K562 (cell line): Measurements from ENCODE around the gene PLAAT4. TPM values are rescaled to one million over a fixed set of nuclear protein-coding genes. Genes with fewer than 3 reads are reported as not detected.
A peak's percentile ranks its signal among the peaks of the same experiment; 100 is the strongest.

Source experiments
- ATF1 ChIP-seq, 2 experiments: fragments of 450-650 bp in 1 of 2; IDR thresholded peaks; 2 replicates each; pipeline ENCODE4 v1.6.1; 2016; ENCODE audit warnings: missing compliant biosample characterization in 1 of 2, missing genetic modification characterization in 1 of 2
- BCL6 ChIP-seq: fragments of 250-450 bp; sonication (Bioruptor Pico); IDR thresholded peaks from 2 replicates; pipeline ENCODE4 v1.4.0; 2020
- BDP1 ChIP-seq: IDR thresholded peaks from 3 replicates; pipeline ENCODE4 v1.6.1; 2011; ENCODE audit not compliant: insufficient read length, insufficient read depth
- GABPA ChIP-seq: fragments of 200-800 bp; sonication (Bioruptor generic); conservative IDR thresholded peaks from 2 replicates; pipeline ENCODE4 v1.6.1; 2016; ENCODE audit warnings: low read depth, missing genetic modification characterization, missing compliant biosample characterization
- GTF2F1 ChIP-seq: IDR thresholded peaks from 2 replicates; pipeline ENCODE4 v1.6.1; 2011; ENCODE audit warnings: low read depth, low read length, improper control_type of control experiment
- HNRNPL ChIP-seq: fragments of 200-400 bp; formaldehyde crosslinking; IDR thresholded peaks from 2 replicates; pipeline ENCODE4 v1.6.1; 2017; ENCODE audit warnings: low read depth, mild to moderate bottlenecking, low read length
- IRF2 ChIP-seq: sonication (generic); formaldehyde crosslinking; IDR thresholded peaks from 2 replicates; pipeline ENCODE4 v1.8.1; 2022; ENCODE audit warnings: mild to moderate bottlenecking, missing genetic modification reagents
- PATZ1 ChIP-seq: fragments of 250-450 bp; sonication (Bioruptor Pico); IDR thresholded peaks from 2 replicates; pipeline ENCODE4 v1.5.0; 2020; ENCODE audit warnings: mild to moderate bottlenecking, borderline replicate concordance
- PHF20 ChIP-seq: fragments of 450-650 bp; IDR thresholded peaks from 2 replicates; pipeline ENCODE4 v1.6.1; 2018; ENCODE audit not compliant: partially characterized antibody
- SOX6 ChIP-seq: fragments of 450-650 bp; IDR thresholded peaks from 2 replicates; pipeline ENCODE4 v1.6.1; 2014; ENCODE audit warnings: mild to moderate bottlenecking
- TAF1 ChIP-seq: IDR thresholded peaks from 2 replicates; pipeline ENCODE4 v1.6.1; 2011; ENCODE audit warnings: mild to moderate bottlenecking, low read length, moderate library complexity; ENCODE audit not compliant: insufficient read depth, control insufficient read depth, severe bottlenecking; ENCODE audit errors: extremely low read depth
- ZFP36 ChIP-seq: fragments of 150-350 bp; IDR thresholded peaks from 2 replicates; pipeline ENCODE4 v1.6.1; 2018; ENCODE audit warnings: low read length, low read depth; ENCODE audit not compliant: partially characterized antibody
- ZNF23 ChIP-seq: fragments of 250-450 bp; sonication (Bioruptor Pico); IDR thresholded peaks from 2 replicates; pipeline ENCODE4 v1.4.0; 2020; ENCODE audit warnings: mild to moderate bottlenecking
- ZNF551 ChIP-seq: fragments of 250-450 bp; sonication (Bioruptor Pico); IDR thresholded peaks from 2 replicates; pipeline ENCODE4 v1.5.0; 2021; ENCODE audit warnings: mild to moderate bottlenecking, moderate library complexity
- ZNF644 ChIP-seq: fragments of 200-800 bp; sonication (Bioruptor generic); IDR thresholded peaks from 2 replicates; pipeline ENCODE4 v1.6.1; 2016; ENCODE audit warnings: low read depth, missing genetic modification characterization, missing compliant biosample characterization
- ZNF655 ChIP-seq: fragments of 250-450 bp; sonication (Bioruptor Pico); IDR thresholded peaks from 2 replicates; pipeline ENCODE4 v1.5.0; 2021
- ZNF79 ChIP-seq: fragments of 250-450 bp; sonication (Bioruptor Pico); IDR thresholded peaks from 2 replicates; pipeline ENCODE4 v1.4.0; 2020; ENCODE audit warnings: low read depth, mild to moderate bottlenecking, moderate library complexity
- polyA plus RNA-seq, 8 experiments: library from polyadenylated mRNA; depleted of rRNA in 4 of 8; stranded (reverse) in 5 of 8; unstranded in 3 of 8; fragments of >200 nt; fragmentation: Nextera tagmentation in 2 of 8; fragmentation: Illumina TruSeq in 1 of 8; extraction: Ambion mirVana in 2 of 8; extraction: Trizol in 1 of 8; gene quantifications; 2 replicates each; pipeline versions ENCODE4 v1.2.1 to v1.2.3, GENCODE V29; 2011 to 2014; ENCODE audit warnings: inconsistent platforms in 1 of 8, missing spikeins in 1 of 8
- total RNA-seq, 7 experiments: library from RNA; depleted of rRNA in 6 of 7; stranded (reverse); fragments of >200 nt in 6 of 7; fragmentation: Illumina TruSeq in 2 of 7; extraction: Trizol in 2 of 7; gene quantifications; 2 replicates each; pipeline versions ENCODE4 v1.2.1 to v1.2.3, GENCODE V29; 2011 to 2021; ENCODE audit warnings: low replicate concordance in 1 of 7
- TF ChIP-seq, protein P1 (sequence below): fragments of 450-650 bp; conservative IDR thresholded peaks from 2 replicates; pipeline ENCODE4 v1.6.1; 2016; ENCODE audit warnings: missing genetic modification characterization, low read depth, mild to moderate bottlenecking, missing compliant biosample characterization, moderate library complexity
- TF ChIP-seq, protein P2 (sequence below): IDR thresholded peaks from 2 replicates; pipeline ENCODE4 v1.6.1; 2011; ENCODE audit warnings: borderline replicate concordance, low read depth, mild to moderate bottlenecking, moderate library complexity, low read length; ENCODE audit not compliant: insufficient read depth, poor library complexity, severe bottlenecking

PLAAT4 gene
- total and polyA plus RNA-seq, 9 of the 15 experiments (the other 6 are each of a cell fraction or from before 2014, with no cell fraction given), result 0.54 to 3.0 (median 1.3) TPM; not detected in 1

GRCh38 chr11:63567044-63567840 is 30.6 kb downstream of the PLAAT4 start (continued):
- TF ChIP-seq IRF2 (CRISPR knock-in tag), result no peak
- no peak for TF ChIP-seq BCL6
- TF ChIP-seq GTF2F1, result no peak
- TF ChIP-seq PATZ1 (CRISPR knock-in tag), result no peak
- no peak for TF ChIP-seq BDP1
- TF ChIP-seq ZNF79, result no peak
- TF ChIP-seq GABPA (tag), result no peak
- peak; percentile 72 for TF ChIP-seq SOX6
- TF ChIP-seq ZNF551, result no peak
- TF ChIP-seq ATF1 (CRISPR knock-in tag; IDR thresholded peaks at IDR 0.05), result no peak
- peak; percentile 62 for TF ChIP-seq ATF1 (tag; IDR thresholded peaks at IDR 0.05)
- TF ChIP-seq, protein P1, sequence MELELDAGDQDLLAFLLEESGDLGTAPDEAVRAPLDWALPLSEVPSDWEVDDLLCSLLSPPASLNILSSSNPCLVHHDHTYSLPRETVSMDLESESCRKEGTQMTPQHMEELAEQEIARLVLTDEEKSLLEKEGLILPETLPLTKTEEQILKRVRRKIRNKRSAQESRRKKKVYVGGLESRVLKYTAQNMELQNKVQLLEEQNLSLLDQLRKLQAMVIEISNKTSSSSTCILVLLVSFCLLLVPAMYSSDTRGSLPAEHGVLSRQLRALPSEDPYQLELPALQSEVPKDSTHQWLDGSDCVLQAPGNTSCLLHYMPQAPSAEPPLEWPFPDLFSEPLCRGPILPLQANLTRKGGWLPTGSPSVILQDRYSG (tag), result 0 out of 2 replicates have a peak, but pooled peaks have one; percentile 12
- no peak for TF ChIP-seq ZNF23 (CRISPR knock-in tag)
- TF ChIP-seq ZNF655 (CRISPR knock-in tag), result no peak
- TF ChIP-seq TAF1, result no peak
- TF ChIP-seq HNRNPL, result no peak
- no peak for TF ChIP-seq ZFP36
- TF ChIP-seq ZNF644 (tag), result peak; percentile 79; the same call in 1 of the 2 replicates
- TF ChIP-seq PHF20, result no peak
- TF ChIP-seq, protein P2, sequence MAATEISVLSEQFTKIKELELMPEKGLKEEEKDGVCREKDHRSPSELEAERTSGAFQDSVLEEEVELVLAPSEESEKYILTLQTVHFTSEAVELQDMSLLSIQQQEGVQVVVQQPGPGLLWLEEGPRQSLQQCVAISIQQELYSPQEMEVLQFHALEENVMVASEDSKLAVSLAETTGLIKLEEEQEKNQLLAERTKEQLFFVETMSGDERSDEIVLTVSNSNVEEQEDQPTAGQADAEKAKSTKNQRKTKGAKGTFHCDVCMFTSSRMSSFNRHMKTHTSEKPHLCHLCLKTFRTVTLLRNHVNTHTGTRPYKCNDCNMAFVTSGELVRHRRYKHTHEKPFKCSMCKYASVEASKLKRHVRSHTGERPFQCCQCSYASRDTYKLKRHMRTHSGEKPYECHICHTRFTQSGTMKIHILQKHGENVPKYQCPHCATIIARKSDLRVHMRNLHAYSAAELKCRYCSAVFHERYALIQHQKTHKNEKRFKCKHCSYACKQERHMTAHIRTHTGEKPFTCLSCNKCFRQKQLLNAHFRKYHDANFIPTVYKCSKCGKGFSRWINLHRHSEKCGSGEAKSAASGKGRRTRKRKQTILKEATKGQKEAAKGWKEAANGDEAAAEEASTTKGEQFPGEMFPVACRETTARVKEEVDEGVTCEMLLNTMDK, result no peak
